Smooth muscle cell (in vitro differentiated cells): ENCODE measurements around the gene POU6F2. TPM values are rescaled to one million over a fixed set of nuclear protein-coding genes. Genes with fewer than 3 reads are reported as not detected.

Experiments
- DNase-seq: peaks from one replicate; lab custom pipeline; 2025; ENCODE audit not compliant: unreplicated experiment; lab: John Stamatoyannopoulos, UW
- H2AFZ ChIP-seq: fragments of 200-600 bp; sonication (generic); 2 replicates; pipeline ENCODE4 v1.6.0; 2016; ENCODE audit warnings: antibody characterized with exemption, low read depth, mild to moderate bottlenecking
- H3F3A ChIP-seq: fragments of 200-600 bp; sonication (generic); 2 replicates; pipeline ENCODE4 v1.6.0; 2017; ENCODE audit warnings: antibody characterized with exemption, low read depth
- H3K27ac ChIP-seq: fragments of 200-600 bp; sonication (generic); 2 replicates; pipeline ENCODE4 v1.5.1; 2016; ENCODE audit warnings: low read depth, mild to moderate bottlenecking
- H3K27me3 ChIP-seq: fragments of 200-600 bp; sonication (generic); 2 replicates; pipeline ENCODE4 v1.6.1; 2016; ENCODE audit warnings: low read depth, mild to moderate bottlenecking
- H3K36me3 ChIP-seq: fragments of 200-600 bp; sonication (generic); 2 replicates; pipeline ENCODE4 v1.5.1; 2016; ENCODE audit warnings: low read depth
- H3K4me1 ChIP-seq: fragments of 200-600 bp; sonication (generic); 2 replicates; pipeline ENCODE4 v1.5.1; 2016; ENCODE audit warnings: low read depth
- H3K4me2 ChIP-seq: fragments of 200-600 bp; sonication (generic); 2 replicates; pipeline ENCODE4 v1.6.0; 2016; ENCODE audit warnings: mild to moderate bottlenecking
- H3K4me3 ChIP-seq: fragments of 200-600 bp; sonication (generic); 2 replicates; pipeline ENCODE4 v1.5.1; 2016; ENCODE audit warnings: mild to moderate bottlenecking
- H3K79me2 ChIP-seq: fragments of 200-600 bp; sonication (generic); 2 replicates; pipeline ENCODE4 v1.6.0; 2016; ENCODE audit warnings: low read depth, mild to moderate bottlenecking
- H3K9ac ChIP-seq: fragments of 200-600 bp; sonication (generic); 2 replicates; pipeline ENCODE4 v1.6.0; 2016; ENCODE audit warnings: low read depth
- H3K9me3 ChIP-seq: fragments of 200-600 bp; sonication (generic); replicated peaks from 2 replicates; pipeline ENCODE4 v1.5.1; 2016; ENCODE audit warnings: low read depth
- H4K20me1 ChIP-seq: fragments of 200-600 bp; sonication (generic); 2 replicates; pipeline ENCODE4 v1.6.0; 2016; ENCODE audit warnings: low read depth
- CTCF ChIP-seq: fragments of 200-600 bp; sonication (generic); IDR thresholded peaks from 2 replicates; pipeline ENCODE4 v1.5.1; 2017; ENCODE audit warnings: borderline replicate concordance, mild to moderate bottlenecking, antibody characterized with exemption; ENCODE audit not compliant: insufficient read depth, poor library complexity, severe bottlenecking
- WGBS: methylation state at CpG from one replicate; pipeline ENCODE4 v1.1.7; 2016; ENCODE audit warnings: low lambda C conversion rate; 5-methylcytosine and 5-hydroxymethylcytosine counted together
- polyA plus RNA-seq: library from polyadenylated mRNA; unstranded; fragments of >200 nt; fragmentation: Nextera tagmentation; extraction: Ambion mirVana; gene quantifications from 2 replicates; pipeline ENCODE4 v1.2.1, GENCODE V29; 2016
- total RNA-seq: library from RNA; depleted of rRNA; stranded (reverse); fragments of >200 nt; gene quantifications from 2 replicates; pipeline ENCODE4 v1.2.3, GENCODE V29; 2014

Gene POU6F2
- total and polyA plus RNA-seq, 2 experiments from 2014 or later = 1.2 TPM

GRCh38 chr7:39240864-39241263, 263.2 kb downstream of the POU6F2 start:
- Histone ChIP-seq H3K36me3 (no peaks in the 10 kb centered on the region), H3K9me3 (no peaks in the 10 kb centered on the region), H2AFZ (no peak overlapping the region), H3K4me1 (no peaks in the 10 kb centered on the region), H3K4me2 (no peak overlapping the region), H3K27me3 (peaks cover 5% of the 10 kb centered on the region), H3F3A (no peaks in the 10 kb centered on the region), H3K4me3 (no peak overlapping the region), H4K20me1 (no peaks in the 10 kb centered on the region), H3K9ac (no peak overlapping the region), H3K79me2 (no peaks in the 10 kb centered on the region), H3K27ac (no peak overlapping the region)
- DNase-seq = no peak
- 81% methylated on average over 3 of the region's 3 CpGs for whole genome bisulfite sequencing
- no peak for TF ChIP-seq CTCF

- H3K36me3 ChIP-seq = no peaks in the 10 kb centered on the region
These were observed 269.9 kb downstream of the POU6F2 start for GRCh38 chr7:39247576-39247975.

GRCh38 chr7:39248041-39248691, 270.5 kb downstream of the POU6F2 start:
- peaks cover 24% of the 10 kb centered on the region for H3K27me3 ChIP-seq
- H3K9ac ChIP-seq = no peak overlapping the region
- no peaks in the 10 kb centered on the region for H3K9me3 ChIP-seq
- H2AFZ ChIP-seq = no peak overlapping the region
- H3K4me2 ChIP-seq = peak overlapping the region; percentile 53
- H3K4me3 ChIP-seq = no peak overlapping the region
- H3K4me1 ChIP-seq = peaks cover 12% of the 10 kb centered on the region
- no peaks in the 10 kb centered on the region for H3K79me2 ChIP-seq
- no peak for DNase-seq
- no peaks in the 10 kb centered on the region for H4K20me1 ChIP-seq
- 21% methylated on average over 4 of the region's 4 CpGs for WGBS
- H3K27ac ChIP-seq = peak overlapping the region; percentile 18
- no peaks in the 10 kb centered on the region for H3K36me3 ChIP-seq
- no peaks in the 10 kb centered on the region for H3F3A ChIP-seq
- TF ChIP-seq CTCF = no peak

More at GRCh38 chr7:39247576-39247975, 269.9 kb downstream of the POU6F2 start:
- H3K9ac ChIP-seq = no peak overlapping the region
- peak overlapping the region; percentile 53 for H3K4me2 ChIP-seq
- H2AFZ ChIP-seq = no peak overlapping the region
- peaks cover 12% of the 10 kb centered on the region for H3K4me1 ChIP-seq
- no peaks in the 10 kb centered on the region for H3F3A ChIP-seq
- H3K27me3 ChIP-seq = peaks cover 24% of the 10 kb centered on the region
- no peaks in the 10 kb centered on the region for H3K79me2 ChIP-seq
- H3K4me3 ChIP-seq = no peak overlapping the region
- WGBS = 86% methylated on average over 3 of the region's 3 CpGs
- no peaks in the 10 kb centered on the region for H3K9me3 ChIP-seq
- H3K27ac ChIP-seq = no peak overlapping the region
- TF ChIP-seq CTCF = no peak
- H4K20me1 ChIP-seq = no peaks in the 10 kb centered on the region
- DNase-seq = no peak

- H4K20me1 ChIP-seq = no peaks in the 10 kb centered on the region
- DNase-seq = no peak
- no peaks in the 10 kb centered on the region for H3F3A ChIP-seq
- H3K9ac ChIP-seq = no peak overlapping the region
- no peak for TF ChIP-seq CTCF
- H3K9me3 ChIP-seq = no peaks in the 10 kb centered on the region
- H3K4me2 ChIP-seq = peak overlapping the region; percentile 53
- H3K27me3 ChIP-seq = peaks cover 24% of the 10 kb centered on the region
- H3K36me3 ChIP-seq = no peaks in the 10 kb centered on the region
- WGBS = 55% methylated on average over 3 of the region's 3 CpGs
- peak overlapping the region; percentile 18 for H3K27ac ChIP-seq
- H3K79me2 ChIP-seq = no peaks in the 10 kb centered on the region
- peaks cover 12% of the 10 kb centered on the region for H3K4me1 ChIP-seq
- H3K4me3 ChIP-seq = no peak overlapping the region
- H2AFZ ChIP-seq = no peak overlapping the region
These were observed 271.0 kb downstream of the POU6F2 start for GRCh38 chr7:39248692-39249090.
